Progenitor cell of endocrine pancreas (in vitro differentiated cells): ENCODE data around the gene E4F1. TPM values are rescaled to one million over a fixed set of nuclear protein-coding genes. Genes with fewer than 3 reads are reported as not detected.

Source experiments
- DNase-seq: peaks from one replicate; pipeline ENCODE4 v3.0.0; 2021; ENCODE audit warnings: low spot score; ENCODE audit not compliant: unreplicated experiment
- H3K27ac Mint-ChIP-seq: 2 replicates; pipeline ENCODE4 v1.8.0; 2021; ENCODE audit warnings: mild to moderate bottlenecking, moderate library complexity, mixed read lengths
- H3K27me3 Mint-ChIP-seq: 2 replicates; pipeline ENCODE4 v1.8.0; 2021; ENCODE audit warnings: mixed read lengths
- H3K36me3 Mint-ChIP-seq: 2 replicates; pipeline ENCODE4 v1.8.0; 2022; ENCODE audit warnings: mixed read lengths; ENCODE audit not compliant: insufficient read depth
- H3K4me1 Mint-ChIP-seq: 2 replicates; pipeline ENCODE4 v1.8.0; 2021; ENCODE audit warnings: low read depth, mixed read lengths
- H3K4me3 Mint-ChIP-seq: 2 replicates; pipeline ENCODE4 v1.8.0; 2021; ENCODE audit warnings: low read depth, mild to moderate bottlenecking, moderate library complexity, mixed read lengths
- H3K9me3 Mint-ChIP-seq: 2 replicates; pipeline ENCODE4 v1.8.0; 2021; ENCODE audit warnings: low read depth, mixed read lengths
- total RNA-seq: library from RNA; stranded (reverse); gene quantifications from 2 replicates; pipeline ENCODE4 v1.2.1, GENCODE V29; 2021
- TF ChIP-seq, protein P1 (sequence below): fragments of 200-600 bp; sonication (generic); IDR thresholded peaks from one replicate; pipeline ENCODE4 v1.5.0; 2021; ENCODE audit warnings: antibody characterized with exemption, mild to moderate bottlenecking; ENCODE audit not compliant: unreplicated experiment

The E4F1 gene
- total RNA-seq, 1 donor from 2014 or later, result 33.7 TPM

DNA sequence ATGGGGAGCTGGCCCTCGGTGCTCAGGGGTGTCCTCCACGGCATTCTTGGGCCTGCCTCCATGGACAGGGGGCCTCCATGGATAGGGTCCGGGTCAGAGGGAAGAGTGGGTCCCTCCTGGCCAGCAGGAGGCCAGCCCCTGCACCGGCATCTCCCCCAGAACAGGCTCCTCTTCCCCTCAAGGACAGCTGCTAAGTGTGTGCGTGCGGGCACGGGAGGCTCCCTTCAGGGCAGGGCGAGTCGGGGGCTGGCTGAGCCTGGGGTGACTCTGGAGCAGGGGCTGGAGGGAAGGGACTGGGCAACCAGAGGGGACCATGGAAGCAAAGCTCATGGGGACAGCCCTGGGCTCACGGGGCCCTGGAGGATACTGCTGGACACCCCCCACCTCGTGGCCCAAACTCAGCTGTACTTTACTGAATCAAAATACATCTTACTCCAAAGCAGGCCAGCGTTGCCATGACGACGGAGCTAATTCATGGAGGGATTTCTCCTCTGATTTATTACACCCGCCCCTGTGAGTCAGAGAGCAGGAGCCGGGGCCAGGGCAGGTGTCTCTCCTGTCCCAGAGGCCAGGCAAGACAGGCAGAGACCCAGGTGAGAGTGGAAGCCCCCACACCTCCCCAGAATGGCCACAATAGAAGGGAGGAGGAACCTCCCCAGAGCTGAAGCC, 29.1 kb upstream of the E4F1 start:
- DNase-seq, result no peak
- no peak overlapping the region for H3K4me3 Mint-ChIP-seq
- H3K36me3 Mint-ChIP-seq, result no peaks in the 10 kb centered on the region
- H3K4me1 Mint-ChIP-seq, result peaks cover 3% of the 10 kb centered on the region
- H3K27ac Mint-ChIP-seq, result no peak overlapping the region
- peaks cover 24% of the 10 kb centered on the region for H3K27me3 Mint-ChIP-seq
- TF ChIP-seq, protein P1, sequence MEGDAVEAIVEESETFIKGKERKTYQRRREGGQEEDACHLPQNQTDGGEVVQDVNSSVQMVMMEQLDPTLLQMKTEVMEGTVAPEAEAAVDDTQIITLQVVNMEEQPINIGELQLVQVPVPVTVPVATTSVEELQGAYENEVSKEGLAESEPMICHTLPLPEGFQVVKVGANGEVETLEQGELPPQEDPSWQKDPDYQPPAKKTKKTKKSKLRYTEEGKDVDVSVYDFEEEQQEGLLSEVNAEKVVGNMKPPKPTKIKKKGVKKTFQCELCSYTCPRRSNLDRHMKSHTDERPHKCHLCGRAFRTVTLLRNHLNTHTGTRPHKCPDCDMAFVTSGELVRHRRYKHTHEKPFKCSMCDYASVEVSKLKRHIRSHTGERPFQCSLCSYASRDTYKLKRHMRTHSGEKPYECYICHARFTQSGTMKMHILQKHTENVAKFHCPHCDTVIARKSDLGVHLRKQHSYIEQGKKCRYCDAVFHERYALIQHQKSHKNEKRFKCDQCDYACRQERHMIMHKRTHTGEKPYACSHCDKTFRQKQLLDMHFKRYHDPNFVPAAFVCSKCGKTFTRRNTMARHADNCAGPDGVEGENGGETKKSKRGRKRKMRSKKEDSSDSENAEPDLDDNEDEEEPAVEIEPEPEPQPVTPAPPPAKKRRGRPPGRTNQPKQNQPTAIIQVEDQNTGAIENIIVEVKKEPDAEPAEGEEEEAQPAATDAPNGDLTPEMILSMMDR, result no peak
- no peaks in the 10 kb centered on the region for H3K9me3 Mint-ChIP-seq

DNA sequence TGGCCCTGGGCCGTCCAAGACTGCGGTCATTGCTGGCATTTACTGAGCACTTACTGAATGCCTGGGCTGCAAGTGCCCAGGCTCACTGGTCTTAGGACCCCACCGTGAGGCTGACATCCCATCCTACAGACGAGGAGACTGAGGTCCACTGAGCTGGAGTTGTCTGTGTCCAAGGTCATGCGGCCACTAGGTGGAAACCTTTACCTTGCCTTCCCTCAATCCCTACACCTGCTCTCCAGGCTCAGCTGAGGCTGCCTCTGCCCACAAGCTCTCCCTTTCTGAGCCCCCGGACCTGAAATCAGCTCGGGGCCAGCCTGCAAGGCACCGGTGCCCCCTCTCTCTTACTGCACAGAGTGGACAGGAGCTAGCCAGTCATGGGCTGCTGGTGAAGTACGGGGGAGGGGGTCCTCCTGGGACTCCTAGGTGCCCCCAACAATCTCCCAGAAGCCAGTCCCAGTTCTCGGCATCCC, 28.5 kb upstream of the E4F1 start:
- Mint-ChIP-seq H3K27ac (no peak overlapping the region), H3K9me3 (no peaks in the 10 kb centered on the region), H3K36me3 (no peaks in the 10 kb centered on the region), H3K4me3 (peak overlapping the region; percentile 62), H3K27me3 (peaks cover 25% of the 10 kb centered on the region), H3K4me1 (peaks cover 3% of the 10 kb centered on the region)
- DNase-seq, result no peak
- TF ChIP-seq, protein P1, result peak; percentile 62

DNA sequence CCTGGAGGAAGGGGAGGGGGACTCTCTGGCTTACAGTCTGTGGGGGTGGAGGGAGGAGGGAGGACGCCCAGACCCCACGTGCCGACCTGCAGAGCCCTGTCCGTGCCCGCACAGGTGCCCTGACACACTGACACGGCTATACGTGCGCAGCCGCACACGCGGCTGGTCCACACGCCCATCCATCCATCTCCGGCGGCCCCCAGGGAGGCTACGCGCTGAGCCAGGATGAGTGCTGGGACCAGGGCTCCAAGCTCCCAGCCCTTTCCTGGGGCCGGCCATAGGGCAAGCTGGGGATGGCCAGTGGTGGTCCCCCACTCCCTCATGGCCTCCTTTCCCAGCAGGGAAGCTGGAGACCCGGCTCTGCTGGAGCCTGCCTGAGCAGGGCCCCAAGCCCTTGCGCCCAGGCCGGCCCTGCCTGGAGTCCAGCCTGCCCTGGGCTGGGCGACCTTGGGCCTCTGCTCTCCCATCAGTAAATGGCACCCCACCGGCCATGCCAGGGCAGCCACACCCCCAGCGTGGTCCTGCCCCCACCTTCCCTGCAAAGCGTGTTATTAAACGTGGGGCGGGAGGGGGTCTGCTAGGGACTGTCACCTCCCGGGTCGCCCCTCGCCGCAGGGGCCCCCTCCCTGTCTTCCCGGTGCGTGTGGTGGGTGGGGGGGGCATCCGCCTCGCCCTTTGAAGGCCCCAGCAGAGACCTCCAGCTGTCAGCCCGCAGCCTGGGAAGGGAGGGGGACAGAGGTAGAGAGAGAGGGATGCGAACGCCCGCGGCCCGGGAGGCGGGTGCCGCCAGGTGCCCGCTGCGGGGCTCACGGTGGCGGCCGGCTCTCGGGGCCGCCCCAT, 27.8 kb upstream of the E4F1 start:
- TF ChIP-seq, protein P1, result no peak
- no peaks in the 10 kb centered on the region for H3K9me3 Mint-ChIP-seq
- H3K4me1 Mint-ChIP-seq, result peaks cover 3% of the 10 kb centered on the region
- H3K36me3 Mint-ChIP-seq, result no peaks in the 10 kb centered on the region
- H3K27me3 Mint-ChIP-seq, result peaks cover 32% of the 10 kb centered on the region
- no peak overlapping the region for H3K27ac Mint-ChIP-seq
- no peak for DNase-seq
- H3K4me3 Mint-ChIP-seq, result peak overlapping the region; percentile 63

DNA sequence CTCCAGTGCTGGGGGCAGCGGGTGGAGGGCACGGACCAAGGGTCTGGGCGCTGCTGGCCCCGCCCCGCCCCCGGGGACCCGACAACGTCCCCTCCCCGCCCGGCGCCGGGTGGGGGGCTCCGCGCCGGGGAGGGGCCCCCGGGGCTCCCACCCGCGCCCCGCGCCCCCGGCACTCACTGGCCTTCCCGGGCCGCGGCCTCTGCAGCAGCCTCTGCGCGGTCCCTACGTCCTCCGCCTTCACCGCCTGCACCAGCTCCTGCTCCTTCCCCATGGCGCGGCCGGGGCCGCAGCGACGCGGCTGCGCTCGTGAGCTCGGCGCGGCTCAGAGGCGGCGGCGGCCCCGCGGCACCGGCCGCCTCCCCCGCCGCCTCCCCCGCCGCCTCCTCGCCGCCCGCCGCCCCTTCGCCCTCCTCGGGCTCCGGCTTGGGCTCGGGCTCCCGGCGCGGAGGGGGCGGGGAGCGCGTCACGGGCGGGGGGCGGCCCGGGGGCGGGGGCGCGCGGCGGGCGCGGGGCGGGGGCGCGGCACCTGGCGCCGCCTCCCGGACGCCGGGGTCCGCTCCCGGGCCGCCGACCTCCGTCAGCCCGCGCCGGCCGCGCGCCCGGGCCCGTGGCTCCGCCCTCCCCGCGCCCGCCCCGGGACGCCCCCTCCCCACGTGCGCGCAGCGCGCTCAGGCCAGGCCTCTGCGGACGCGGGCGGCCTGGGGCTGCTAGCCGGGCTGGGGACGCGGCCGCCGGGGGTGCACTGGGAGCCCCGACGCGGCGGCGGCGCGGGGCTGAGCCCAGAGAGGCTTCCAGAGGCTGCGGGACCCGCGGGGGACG, 27.0 kb upstream of the E4F1 start, which contains the start of gene CASKIN1:
Gene CASKIN1, minus strand, starts transcription at position 444 of the 819 bp plus-strand sequence. Its CDS starts 173 bp downstream, at position 271.
- TF ChIP-seq, protein P1, result no peak
- Mint-ChIP-seq H3K36me3 (no peaks in the 10 kb centered on the region), H3K4me3 (peak within 1 kb of the TSS; percentile 63), H3K27me3 (peaks cover 35% of the 10 kb centered on the region), H3K9me3 (no peaks in the 10 kb centered on the region), H3K4me1 (peaks cover 3% of the 10 kb centered on the region), H3K27ac (no peak within 1 kb of the TSS)
- DNase-seq, result no peak

DNA sequence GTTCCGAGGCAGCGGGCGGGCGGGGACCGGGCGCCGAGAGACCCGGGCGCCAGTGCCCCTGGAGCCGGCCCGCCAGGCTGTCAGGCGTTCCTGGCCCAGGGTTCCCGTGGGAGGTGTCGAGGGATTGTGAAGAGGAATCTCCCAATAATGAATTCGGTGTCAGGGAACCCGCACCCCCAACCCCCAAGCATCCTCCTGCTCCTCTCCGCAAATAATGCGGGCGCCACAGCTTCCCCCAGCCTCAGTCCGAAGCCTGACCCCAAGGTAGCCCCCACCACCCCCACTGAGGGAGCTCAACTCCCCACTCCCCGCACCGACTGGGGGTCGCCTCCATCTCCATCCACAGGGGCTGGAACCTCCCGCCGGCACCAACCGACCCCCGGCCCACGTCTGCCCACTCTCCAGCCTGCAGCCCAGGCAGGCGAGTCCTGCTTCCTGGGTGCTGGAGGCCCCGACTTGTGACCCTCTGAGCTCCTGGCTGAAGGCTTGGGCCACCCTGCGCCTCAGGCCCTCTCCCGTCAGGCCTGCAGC, 26.3 kb upstream of the E4F1 start:
- H3K36me3 Mint-ChIP-seq, result no peaks in the 10 kb centered on the region
- H3K4me3 Mint-ChIP-seq, result peak overlapping the region; percentile 55
- no peak overlapping the region for H3K27ac Mint-ChIP-seq
- H3K4me1 Mint-ChIP-seq, result peaks cover 3% of the 10 kb centered on the region
- peaks cover 35% of the 10 kb centered on the region for H3K27me3 Mint-ChIP-seq
- TF ChIP-seq, protein P1, result no peak
- no peak for DNase-seq
- no peaks in the 10 kb centered on the region for H3K9me3 Mint-ChIP-seq
